GM12864 (cell line): ENCODE results near the gene CDC42EP5.
A peak's percentile ranks its signal among the peaks of the same experiment; 100 is the strongest.
"Not testable (repeated sequence)": the region's sequence is repeated elsewhere in the genome, so short reads cannot be mapped to it uniquely, and the experiment has no call there.

Experiments used
- DNase-seq: peaks from one replicate; pipeline ENCODE4 v3.0.0-alpha.2; 2011; ENCODE audit warnings: low read depth
- H3K4me3 ChIP-seq: 2 replicates; pipeline ENCODE4 v1.5.1; 2011; ENCODE audit warnings: mild to moderate bottlenecking, low read depth, low read length, control low read depth
- CTCF ChIP-seq: IDR thresholded peaks from 2 replicates; pipeline ENCODE4 v1.5.1; 2011; ENCODE audit warnings: low read depth, mild to moderate bottlenecking, moderate library complexity, low read length, control low read depth, inconsistent platforms; ENCODE audit errors: missing control alignments

Gene CDC42EP5

GRCh38 chr19:54470276-54470887 is 2.7 kb downstream of the CDC42EP5 start:
- TF ChIP-seq CTCF = no peak
- no peak overlapping the region for H3K4me3 ChIP-seq
- DNase-seq = no peak

GRCh38 chr19:54469496-54469934 is 3.6 kb downstream of the CDC42EP5 start:
- no peak for TF ChIP-seq CTCF
- no peak overlapping the region for H3K4me3 ChIP-seq
- no peak for DNase-seq

GRCh38 chr19:54466110-54466480 is 7.0 kb downstream of the CDC42EP5 start:
- not testable (repeated sequence) for DNase-seq, H3K4me3 ChIP-seq

- no peak for TF ChIP-seq CTCF
- no peak for DNase-seq
- H3K4me3 ChIP-seq = no peak overlapping the region
These were observed 7.5 kb downstream of the CDC42EP5 start for GRCh38 chr19:54465426-54466109.

GRCh38 chr19:54464630-54465425 is 8.3 kb downstream of the CDC42EP5 start:
- peak; percentile 50 for DNase-seq
- TF ChIP-seq CTCF = no peak
- H3K4me3 ChIP-seq = peak overlapping the region; percentile 52

GRCh38 chr19:54464044-54464629 is 9.0 kb downstream of the CDC42EP5 start:
- peak; percentile 98 for DNase-seq
- no peak for TF ChIP-seq CTCF
- peak overlapping the region; percentile 52 for H3K4me3 ChIP-seq

- peak within 1 kb of the TSS; percentile 66 for H3K4me3 ChIP-seq
- DNase-seq = no peak
- TF ChIP-seq CTCF = no peak
These were observed 9.5 kb downstream of the CDC42EP5 start, which contains the start of gene LENG9 for GRCh38 chr19:54463531-54464043. LENG9 (minus strand) TSS chr19:54463778; CDS start chr19:54463526, 252 bp downstream.
